Activated CD8-positive, alpha-beta memory T cell treated with anti-CD3 and anti-CD28 coated beads, Interleukin-2, amount 50 U/mL, for 1 hour (primary cell): ENCODE measurements around the gene IL1B.

Source experiments
- DNase-seq: peaks from one replicate; pipeline ENCODE4 v3.0.0-alpha.2; 2020; ENCODE audit errors: extremely low read depth

IL1B gene

GRCh38 chr2:112829101-112829960 lies 7.2 kb downstream of the IL1B start:
- no peak for DNase-seq

- no peak for DNase-seq
Observed at GRCh38 chr2:112828251-112828691, 8.3 kb downstream of the IL1B start.

- no peak for DNase-seq
Observed at GRCh38 chr2:112827604-112828185, 8.9 kb downstream of the IL1B start.

GRCh38 chr2:112827009-112827408 lies 9.6 kb downstream of the IL1B start:
- DNase-seq: no peak

- DNase-seq: no peak
Observed at GRCh38 chr2:112825706-112826105, 10.9 kb downstream of the IL1B start.

- no peak for DNase-seq
Observed at GRCh38 chr2:112824694-112825085, 11.9 kb downstream of the IL1B start.

GRCh38 chr2:112821682-112822081 lies 14.9 kb downstream of the IL1B start:
- no peak for DNase-seq

GRCh38 chr2:112821142-112821541 lies 15.4 kb downstream of the IL1B start:
- DNase-seq: no peak

GRCh38 chr2:112820343-112820742 lies 16.2 kb downstream of the IL1B start:
- no peak for DNase-seq

GRCh38 chr2:112819081-112819480 lies 17.5 kb downstream of the IL1B start:
- no peak for DNase-seq

- DNase-seq: no peak
Observed at GRCh38 chr2:112818094-112818902, 18.3 kb downstream of the IL1B start.

GRCh38 chr2:112817082-112817689 lies 19.4 kb downstream of the IL1B start:
- DNase-seq: no peak

GRCh38 chr2:112814278-112814677 lies 22.3 kb downstream of the IL1B start:
- DNase-seq: no peak

- no peak for DNase-seq
Observed at GRCh38 chr2:112813280-112813966, 23.2 kb downstream of the IL1B start.

GRCh38 chr2:112812318-112813267 lies 24.0 kb downstream of the IL1B start:
- DNase-seq: no peak

GRCh38 chr2:112811841-112812306 lies 24.7 kb downstream of the IL1B start:
- no peak for DNase-seq

GRCh38 chr2:112811276-112811831 lies 25.2 kb downstream of the IL1B start:
- DNase-seq: no peak

- DNase-seq: no peak
Observed at GRCh38 chr2:112809112-112809511, 27.5 kb downstream of the IL1B start.

- DNase-seq: no peak
Observed at GRCh38 chr2:112807233-112807807, 29.3 kb downstream of the IL1B start.
